ENCODE data around the gene SPATA20. TPM values are rescaled to one million over a fixed set of nuclear protein-coding genes. Genes with fewer than 3 reads are reported as not detected.

SPATA20 gene
- total and polyA plus RNA-seq, 4 donors = 15.6 to 42.4 (median 19.6) TPM

DNA sequence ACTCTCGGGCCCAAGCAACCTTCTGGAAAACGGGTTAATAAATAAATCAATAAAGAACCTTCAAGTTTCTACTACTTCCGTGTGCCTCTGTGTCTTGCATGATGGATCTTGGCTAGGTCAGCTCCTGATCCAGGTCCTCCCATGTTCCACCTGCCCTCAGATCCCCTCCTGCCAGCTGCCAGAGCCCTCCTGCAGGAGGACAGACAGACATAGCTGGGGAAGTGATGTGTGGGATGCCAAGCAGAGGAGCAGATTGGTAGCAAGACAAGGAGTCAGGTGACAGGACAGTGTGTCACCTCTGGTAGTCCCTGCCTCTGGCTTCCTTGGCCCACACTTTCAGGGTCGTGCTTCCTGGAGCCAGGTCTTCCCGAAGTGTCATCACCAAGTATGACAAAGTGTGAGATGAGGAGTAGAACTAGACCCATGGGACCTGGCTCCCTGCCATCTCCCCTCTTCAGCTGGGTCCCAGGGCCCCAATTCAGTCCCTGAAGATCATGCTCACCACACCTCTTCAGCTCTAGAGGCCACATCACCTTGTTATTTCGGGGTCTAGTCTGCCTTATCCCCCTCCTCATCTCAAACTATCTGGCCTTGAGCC is 15.4 kb upstream of the SPATA20 start:
- no peak overlapping the region for H3K27ac ChIP-seq (ENCODE audit: low read depth in 1 of 2, low read length in 2 of 2)
- H3K27me3 ChIP-seq (ENCODE audit: control insufficient read depth in 4 of 4, insufficient read depth in 4 of 4, low read length in 3 of 4) = peaks cover 0 to 13% (median 4%) of the 10 kb centered on the region in 4 donors
- H3K4me1 ChIP-seq (ENCODE audit: control insufficient read depth in 4 of 4, insufficient read depth in 4 of 4, low read length in 3 of 4) = peaks cover 1 to 13% (median 6%) of the 10 kb centered on the region in 4 donors
- DNase-seq (ENCODE audit: low spot score) = no peak
- no peak overlapping the region for H3K4me3 ChIP-seq (ENCODE audit: low read depth in 1 of 3, low read length in 3 of 3)
- H3K9ac ChIP-seq (ENCODE audit: low read depth in 1 of 2, low read length in 2 of 2) = no peak overlapping the region
- 70% methylated on average over 6 of the region's 6 CpGs for WGBS
- no peaks in the 10 kb centered on the region for H3K9me3 ChIP-seq (ENCODE audit: control insufficient read depth in 4 of 4, low read length in 3 of 4)
- TF ChIP-seq YY1 (IDR thresholded peaks at IDR 0.05) (no peak), EGR1 (IDR thresholded peaks at IDR 0.05; ENCODE audit: low read depth in 2 of 2) (no peak), NR2F2 (IDR thresholded peaks at IDR 0.05) (no peak), HNF4G (IDR thresholded peaks at IDR 0.05) (no peak), SP1 (IDR thresholded peaks at IDR 0.05) (no peak), TAF1 (conservative IDR thresholded peaks at IDR 0.05) (no peak)
- TF ChIP-seq, protein P1, sequence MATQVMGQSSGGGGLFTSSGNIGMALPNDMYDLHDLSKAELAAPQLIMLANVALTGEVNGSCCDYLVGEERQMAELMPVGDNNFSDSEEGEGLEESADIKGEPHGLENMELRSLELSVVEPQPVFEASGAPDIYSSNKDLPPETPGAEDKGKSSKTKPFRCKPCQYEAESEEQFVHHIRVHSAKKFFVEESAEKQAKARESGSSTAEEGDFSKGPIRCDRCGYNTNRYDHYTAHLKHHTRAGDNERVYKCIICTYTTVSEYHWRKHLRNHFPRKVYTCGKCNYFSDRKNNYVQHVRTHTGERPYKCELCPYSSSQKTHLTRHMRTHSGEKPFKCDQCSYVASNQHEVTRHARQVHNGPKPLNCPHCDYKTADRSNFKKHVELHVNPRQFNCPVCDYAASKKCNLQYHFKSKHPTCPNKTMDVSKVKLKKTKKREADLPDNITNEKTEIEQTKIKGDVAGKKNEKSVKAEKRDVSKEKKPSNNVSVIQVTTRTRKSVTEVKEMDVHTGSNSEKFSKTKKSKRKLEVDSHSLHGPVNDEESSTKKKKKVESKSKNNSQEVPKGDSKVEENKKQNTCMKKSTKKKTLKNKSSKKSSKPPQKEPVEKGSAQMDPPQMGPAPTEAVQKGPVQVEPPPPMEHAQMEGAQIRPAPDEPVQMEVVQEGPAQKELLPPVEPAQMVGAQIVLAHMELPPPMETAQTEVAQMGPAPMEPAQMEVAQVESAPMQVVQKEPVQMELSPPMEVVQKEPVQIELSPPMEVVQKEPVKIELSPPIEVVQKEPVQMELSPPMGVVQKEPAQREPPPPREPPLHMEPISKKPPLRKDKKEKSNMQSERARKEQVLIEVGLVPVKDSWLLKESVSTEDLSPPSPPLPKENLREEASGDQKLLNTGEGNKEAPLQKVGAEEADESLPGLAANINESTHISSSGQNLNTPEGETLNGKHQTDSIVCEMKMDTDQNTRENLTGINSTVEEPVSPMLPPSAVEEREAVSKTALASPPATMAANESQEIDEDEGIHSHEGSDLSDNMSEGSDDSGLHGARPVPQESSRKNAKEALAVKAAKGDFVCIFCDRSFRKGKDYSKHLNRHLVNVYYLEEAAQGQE (IDR thresholded peaks at IDR 0.05) = no peak
- TF ChIP-seq, protein P2, sequence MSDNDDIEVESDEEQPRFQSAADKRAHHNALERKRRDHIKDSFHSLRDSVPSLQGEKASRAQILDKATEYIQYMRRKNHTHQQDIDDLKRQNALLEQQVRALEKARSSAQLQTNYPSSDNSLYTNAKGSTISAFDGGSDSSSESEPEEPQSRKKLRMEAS (IDR thresholded peaks at IDR 0.05) = no peak
- TF ChIP-seq, protein P3, sequence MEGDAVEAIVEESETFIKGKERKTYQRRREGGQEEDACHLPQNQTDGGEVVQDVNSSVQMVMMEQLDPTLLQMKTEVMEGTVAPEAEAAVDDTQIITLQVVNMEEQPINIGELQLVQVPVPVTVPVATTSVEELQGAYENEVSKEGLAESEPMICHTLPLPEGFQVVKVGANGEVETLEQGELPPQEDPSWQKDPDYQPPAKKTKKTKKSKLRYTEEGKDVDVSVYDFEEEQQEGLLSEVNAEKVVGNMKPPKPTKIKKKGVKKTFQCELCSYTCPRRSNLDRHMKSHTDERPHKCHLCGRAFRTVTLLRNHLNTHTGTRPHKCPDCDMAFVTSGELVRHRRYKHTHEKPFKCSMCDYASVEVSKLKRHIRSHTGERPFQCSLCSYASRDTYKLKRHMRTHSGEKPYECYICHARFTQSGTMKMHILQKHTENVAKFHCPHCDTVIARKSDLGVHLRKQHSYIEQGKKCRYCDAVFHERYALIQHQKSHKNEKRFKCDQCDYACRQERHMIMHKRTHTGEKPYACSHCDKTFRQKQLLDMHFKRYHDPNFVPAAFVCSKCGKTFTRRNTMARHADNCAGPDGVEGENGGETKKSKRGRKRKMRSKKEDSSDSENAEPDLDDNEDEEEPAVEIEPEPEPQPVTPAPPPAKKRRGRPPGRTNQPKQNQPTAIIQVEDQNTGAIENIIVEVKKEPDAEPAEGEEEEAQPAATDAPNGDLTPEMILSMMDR (IDR thresholded peaks at IDR 0.05; ENCODE audit: low read depth, low read length, missing input control) = no peak
- TF ChIP-seq, protein P4, sequence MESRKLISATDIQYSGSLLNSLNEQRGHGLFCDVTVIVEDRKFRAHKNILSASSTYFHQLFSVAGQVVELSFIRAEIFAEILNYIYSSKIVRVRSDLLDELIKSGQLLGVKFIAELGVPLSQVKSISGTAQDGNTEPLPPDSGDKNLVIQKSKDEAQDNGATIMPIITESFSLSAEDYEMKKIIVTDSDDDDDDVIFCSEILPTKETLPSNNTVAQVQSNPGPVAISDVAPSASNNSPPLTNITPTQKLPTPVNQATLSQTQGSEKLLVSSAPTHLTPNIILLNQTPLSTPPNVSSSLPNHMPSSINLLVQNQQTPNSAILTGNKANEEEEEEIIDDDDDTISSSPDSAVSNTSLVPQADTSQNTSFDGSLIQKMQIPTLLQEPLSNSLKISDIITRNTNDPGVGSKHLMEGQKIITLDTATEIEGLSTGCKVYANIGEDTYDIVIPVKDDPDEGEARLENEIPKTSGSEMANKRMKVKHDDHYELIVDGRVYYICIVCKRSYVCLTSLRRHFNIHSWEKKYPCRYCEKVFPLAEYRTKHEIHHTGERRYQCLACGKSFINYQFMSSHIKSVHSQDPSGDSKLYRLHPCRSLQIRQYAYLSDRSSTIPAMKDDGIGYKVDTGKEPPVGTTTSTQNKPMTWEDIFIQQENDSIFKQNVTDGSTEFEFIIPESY (IDR thresholded peaks at IDR 0.05) = no peak
- H3K36me3 ChIP-seq (ENCODE audit: control insufficient read depth in 4 of 4, insufficient read depth in 3 of 4, low read depth in 1 of 4, low read length in 3 of 4) = no peaks in the 10 kb centered on the region

DNA sequence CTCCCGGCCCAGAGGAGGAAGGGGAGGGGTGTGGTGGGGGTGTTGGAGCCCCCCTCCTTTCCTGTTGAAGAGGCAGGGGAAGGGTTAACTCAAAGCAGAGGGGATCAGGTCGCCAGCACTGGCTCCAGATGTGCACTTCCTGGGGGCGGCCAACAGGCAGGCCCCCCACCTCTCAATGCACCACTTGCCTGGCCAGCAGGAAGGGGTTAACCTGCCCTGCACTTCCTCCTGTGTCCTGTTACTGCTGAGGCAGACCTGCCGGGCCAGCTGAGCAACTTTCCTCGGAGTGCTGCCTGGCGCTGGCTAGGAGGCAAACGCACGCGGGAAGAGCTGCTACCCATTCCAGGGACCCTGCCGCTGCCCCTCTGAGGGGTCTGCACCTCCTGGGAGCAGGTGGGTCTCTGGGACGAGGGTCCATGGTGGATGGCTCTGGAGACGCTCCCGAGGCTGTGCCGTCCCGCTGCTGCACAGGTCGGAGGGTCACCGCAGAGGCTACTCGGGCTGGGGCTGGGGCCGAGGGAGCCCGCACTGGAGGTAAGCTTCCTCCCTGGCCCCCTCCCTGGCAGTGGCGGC is 14.4 kb upstream of the SPATA20 start, which contains the start of gene EPN3:
Gene EPN3, plus strand, starts transcription at position 284 of the 573 bp plus-strand sequence. CDS start 3,822 bp downstream, outside the sequence.
- DNase-seq (ENCODE audit: low spot score) = no peak
- peaks cover 0 to 13% (median 4%) of the 10 kb centered on the region in 4 donors for H3K27me3 ChIP-seq (ENCODE audit: control insufficient read depth in 4 of 4, insufficient read depth in 4 of 4, low read length in 3 of 4)
- no peaks in the 10 kb centered on the region for H3K36me3 ChIP-seq (ENCODE audit: control insufficient read depth in 4 of 4, insufficient read depth in 3 of 4, low read depth in 1 of 4, low read length in 3 of 4)
- H3K9me3 ChIP-seq (ENCODE audit: control insufficient read depth in 4 of 4, low read length in 3 of 4) = no peaks in the 10 kb centered on the region
- no peak within 1 kb of the TSS for H3K27ac ChIP-seq (ENCODE audit: low read depth in 1 of 2, low read length in 2 of 2)
- H3K4me1 ChIP-seq (ENCODE audit: control insufficient read depth in 4 of 4, insufficient read depth in 4 of 4, low read length in 3 of 4) = peaks cover 1 to 13% (median 6%) of the 10 kb centered on the region in 4 donors
- H3K9ac ChIP-seq (ENCODE audit: low read depth in 1 of 2, low read length in 2 of 2) = no peak within 1 kb of the TSS
- H3K4me3 ChIP-seq (ENCODE audit: low read depth in 1 of 3, low read length in 3 of 3) = no peak within 1 kb of the TSS
- 3% methylated on average over 21 of the region's 21 CpGs for WGBS
- TF ChIP-seq RXRA (IDR thresholded peaks at IDR 0.05) (no peak), TAF1 (conservative IDR thresholded peaks at IDR 0.05) (no peak), FOXA1 (IDR thresholded peaks at IDR 0.05) (no peak), SP1 (IDR thresholded peaks at IDR 0.05) (no peak), EGR1 (IDR thresholded peaks at IDR 0.05; ENCODE audit: low read depth in 2 of 2) (no peak), HNF4A (conservative IDR thresholded peaks at IDR 0.05) (no peak), YY1 (IDR thresholded peaks at IDR 0.05) (no peak), HNF4G (IDR thresholded peaks at IDR 0.05) (no peak), JUND (IDR thresholded peaks at IDR 0.05) (no peak)
- TF ChIP-seq, protein P5, sequence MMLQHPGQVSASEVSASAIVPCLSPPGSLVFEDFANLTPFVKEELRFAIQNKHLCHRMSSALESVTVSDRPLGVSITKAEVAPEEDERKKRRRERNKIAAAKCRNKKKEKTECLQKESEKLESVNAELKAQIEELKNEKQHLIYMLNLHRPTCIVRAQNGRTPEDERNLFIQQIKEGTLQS (IDR thresholded peaks at IDR 0.05) = no peak
- TF ChIP-seq, protein P2 (IDR thresholded peaks at IDR 0.05) = no peak
